NCI-H2107 (cell line): ENCODE data around the gene CBR1.

ENCODE experiments used
- DNase-seq: peaks from one replicate; lab custom pipeline; 2025; lab: John Stamatoyannopoulos, UW

The CBR1 gene

DNA sequence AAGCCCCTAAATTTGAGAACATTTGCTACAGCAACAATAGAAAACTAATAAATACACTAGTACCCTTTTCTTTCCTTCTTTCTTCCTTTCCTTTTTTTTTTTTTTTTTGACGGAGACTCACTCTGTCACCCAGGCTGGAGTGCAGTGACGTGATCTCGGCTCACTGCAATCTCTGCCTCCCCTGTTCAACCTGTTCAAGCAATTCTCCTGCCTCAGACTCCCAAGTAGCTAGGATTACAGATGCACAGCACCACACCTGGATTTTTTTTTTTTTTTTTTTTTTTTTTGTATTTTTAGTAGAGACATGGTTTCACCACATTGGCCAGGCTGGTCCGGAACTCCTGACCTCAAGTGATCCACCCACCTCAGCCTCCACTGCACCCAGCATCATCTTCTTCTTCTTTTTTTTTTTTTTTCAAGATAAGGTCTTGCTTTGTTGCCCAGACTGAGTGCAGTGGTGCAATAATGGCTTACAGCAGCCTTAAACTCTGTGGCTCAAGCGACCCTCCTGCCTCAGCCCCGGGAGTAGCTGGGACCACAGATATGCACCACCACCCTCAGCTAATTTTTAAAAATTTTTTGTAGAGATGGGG is 45.4 kb downstream of the CBR1 start:
- no peak for DNase-seq

DNA sequence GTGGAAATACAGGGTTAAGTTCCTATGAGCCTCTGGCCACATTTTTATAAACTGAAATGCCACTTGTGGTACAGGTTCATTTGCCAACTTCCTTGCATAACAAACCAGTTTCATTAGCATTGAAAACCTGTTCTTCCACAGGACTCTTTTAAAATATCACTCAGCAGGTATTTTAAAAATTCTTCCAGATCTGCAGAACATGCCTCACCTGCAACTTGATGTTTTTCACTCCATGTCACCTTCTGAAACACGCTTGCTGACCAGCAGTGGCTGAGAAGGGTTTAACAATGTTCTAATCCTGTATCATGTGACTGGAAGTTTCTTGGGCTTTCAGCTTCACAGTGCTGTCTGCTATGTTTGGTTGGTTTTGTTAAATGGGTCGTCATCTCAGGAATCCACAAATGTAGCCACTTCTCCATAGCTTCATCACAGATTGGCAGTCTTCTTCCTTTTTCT is 47.5 kb downstream of the CBR1 start:
- DNase-seq, result no peak

DNA sequence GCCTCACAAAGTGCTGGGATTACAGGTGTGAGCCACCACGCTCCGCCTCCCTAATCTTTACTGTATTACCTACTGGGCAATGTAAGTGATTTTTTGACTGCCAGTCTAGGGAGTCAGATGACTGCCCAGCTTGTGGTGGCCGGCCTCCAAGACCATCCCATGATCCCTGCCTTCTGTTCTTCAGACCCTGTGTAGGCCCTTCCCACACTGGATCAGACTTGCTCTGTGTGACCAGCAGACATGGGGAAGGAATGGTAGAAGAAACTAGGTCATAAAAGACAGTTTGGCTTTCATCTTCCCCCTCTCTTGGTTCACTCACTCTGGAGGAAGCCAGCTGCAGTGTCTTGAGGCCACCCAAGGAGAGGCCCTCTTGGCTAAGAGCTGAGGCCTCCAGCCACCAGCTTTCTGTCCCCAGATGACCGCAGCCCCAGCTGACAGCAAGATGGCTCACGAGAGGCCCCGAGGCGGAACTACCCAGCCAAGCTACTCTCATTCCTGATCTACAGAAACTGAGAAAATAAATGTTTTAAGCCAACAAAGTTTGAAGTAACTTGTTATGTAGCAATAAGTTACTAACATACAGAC is 50.6 kb downstream of the CBR1 start:
- no peak for DNase-seq
